Peyer's patch (tissue), 4 donors: ENCODE results near the gene KCNQ5.

Source experiments
- CTCF ChIP-seq, 6 experiments: fragments of 450-650 bp in 4 of 6; fragments of 200-600 bp in 2 of 6; sonication (generic) in 1 of 6; IDR thresholded peaks; one replicate each; pipeline ENCODE4 v1.5.1; 2017 to 2019; ENCODE audit warnings: antibody characterized with exemption in 6 of 6, mild to moderate bottlenecking in 3 of 6, moderate library complexity in 1 of 6
- POLR2A ChIP-seq, 2 donors: fragments of 450-650 bp; IDR thresholded peaks; one replicate each; pipeline ENCODE4 v1.5.1; 2017; ENCODE audit warnings: antibody characterized with exemption in 2 of 2, mild to moderate bottlenecking in 2 of 2, moderate library complexity in 2 of 2

GRCh38 chr6:72787391-72788031, 165.6 kb downstream of the KCNQ5 start:
- TF ChIP-seq CTCF (IDR thresholded peaks at IDR 0.05) (no peak), POLR2A (IDR thresholded peaks at IDR 0.05) (no peak)
